DMS53 (cell line): Measurements from ENCODE around the gene LRPAP1.

Experiments used
- DNase-seq: peaks from one replicate; lab custom pipeline; 2025; lab: John Stamatoyannopoulos, UW

The LRPAP1 gene

GRCh38 chr4:3485011-3485791, 47.0 kb downstream of the LRPAP1 start:
- DNase-seq = peak; percentile 78

- DNase-seq = peak; percentile 83
Observed at GRCh38 chr4:3484057-3484973, 47.9 kb downstream of the LRPAP1 start.

- DNase-seq = peak; percentile 42
Observed at GRCh38 chr4:3483471-3483921, 48.7 kb downstream of the LRPAP1 start.

- DNase-seq = no peak
Observed at GRCh38 chr4:3482707-3483106, 49.5 kb downstream of the LRPAP1 start.

- DNase-seq = peak; percentile 73
Observed at GRCh38 chr4:3481783-3482393, 50.3 kb downstream of the LRPAP1 start.

GRCh38 chr4:3481113-3481531, 51.1 kb downstream of the LRPAP1 start:
- DNase-seq = peak; percentile 51

- peak; percentile 89 for DNase-seq
Observed at GRCh38 chr4:3480528-3481112, 51.6 kb downstream of the LRPAP1 start.

GRCh38 chr4:3479358-3480101, 52.7 kb downstream of the LRPAP1 start:
- DNase-seq = no peak

- no peak for DNase-seq
Observed at GRCh38 chr4:3478446-3479357, 53.5 kb downstream of the LRPAP1 start.

- no peak for DNase-seq
Observed at GRCh38 chr4:3477750-3478430, 54.3 kb downstream of the LRPAP1 start.

GRCh38 chr4:3476936-3477749, 55.1 kb downstream of the LRPAP1 start:
- no peak for DNase-seq

- DNase-seq = no peak
Observed at GRCh38 chr4:3476341-3476747, 55.9 kb downstream of the LRPAP1 start.

GRCh38 chr4:3475713-3476260, 56.4 kb downstream of the LRPAP1 start:
- DNase-seq = no peak

GRCh38 chr4:3475041-3475712, 57.0 kb downstream of the LRPAP1 start:
- DNase-seq = no peak

- no peak for DNase-seq
Observed at GRCh38 chr4:3473996-3474765, 58.0 kb downstream of the LRPAP1 start.

GRCh38 chr4:3473181-3473950, 58.9 kb downstream of the LRPAP1 start:
- no peak for DNase-seq
